ENCODE measurements around the gene ECE1.
"Not testable (repeated sequence)": the region's sequence is repeated elsewhere in the genome, so short reads cannot be mapped to it uniquely, and the experiment has no call there.

ECE1 gene

DNA sequence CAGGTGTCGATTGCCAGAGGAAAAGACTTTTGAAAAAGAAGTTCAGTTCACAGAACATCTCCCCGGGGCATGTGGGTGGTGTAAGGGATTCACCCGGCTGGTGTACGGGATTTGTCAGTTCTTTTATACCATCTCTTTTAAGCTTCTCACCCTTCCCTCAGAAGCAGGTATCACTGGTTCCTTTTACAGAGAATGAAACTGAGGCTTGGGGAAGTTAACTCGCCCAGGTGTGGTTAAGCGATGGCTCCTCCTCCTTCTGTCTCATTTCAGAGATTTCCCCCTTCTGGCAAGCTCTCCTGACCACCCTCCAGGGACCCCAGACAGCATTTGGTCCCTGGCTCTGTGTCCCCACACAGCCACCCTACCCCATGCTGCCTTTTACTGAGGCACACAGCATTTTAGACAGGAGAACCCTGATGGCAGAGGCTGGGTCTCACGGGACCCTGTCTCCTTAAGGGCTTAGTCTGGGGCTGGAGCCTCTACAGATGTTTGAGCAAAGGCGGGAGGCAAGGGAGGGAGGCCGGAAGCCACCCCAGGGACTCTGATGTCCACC is 2.8 kb upstream of the ECE1 start:
- peak in 1 of 2 donors; percentile 9 for DNase-seq (ENCODE audit: low read depth in 2 of 2, low spot score in 1 of 2)

DNA sequence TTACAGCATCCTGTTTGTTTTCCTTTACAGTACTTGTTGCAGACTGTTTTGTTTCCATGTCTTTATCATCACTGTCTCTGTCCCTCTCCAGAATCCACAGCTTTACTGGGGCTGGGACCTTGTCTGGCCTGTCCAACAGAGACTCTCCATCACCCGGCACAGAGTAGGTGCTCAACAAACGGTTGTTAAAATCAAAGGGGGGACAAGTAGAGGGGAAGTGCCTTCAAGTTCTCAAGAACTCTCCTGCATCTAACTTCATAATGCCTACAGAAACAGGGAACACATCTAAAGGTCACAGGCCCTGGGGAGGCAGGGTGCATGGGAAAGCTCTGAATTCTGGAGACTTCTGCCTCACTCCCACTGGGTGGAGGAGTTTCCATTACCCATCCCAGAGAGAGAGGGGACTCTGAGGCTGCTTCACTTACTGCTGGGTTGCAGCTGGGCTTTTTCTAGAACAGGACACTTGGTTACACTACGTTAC is 2.3 kb upstream of the ECE1 start:
- no peak for DNase-seq (ENCODE audit: low read depth in 2 of 2, low spot score in 1 of 2)

GRCh38 chr1:21291964-21292363 is 1.7 kb upstream of the ECE1 start:
- DNase-seq (ENCODE audit: low read depth in 2 of 2, low spot score in 1 of 2): no peak

DNA sequence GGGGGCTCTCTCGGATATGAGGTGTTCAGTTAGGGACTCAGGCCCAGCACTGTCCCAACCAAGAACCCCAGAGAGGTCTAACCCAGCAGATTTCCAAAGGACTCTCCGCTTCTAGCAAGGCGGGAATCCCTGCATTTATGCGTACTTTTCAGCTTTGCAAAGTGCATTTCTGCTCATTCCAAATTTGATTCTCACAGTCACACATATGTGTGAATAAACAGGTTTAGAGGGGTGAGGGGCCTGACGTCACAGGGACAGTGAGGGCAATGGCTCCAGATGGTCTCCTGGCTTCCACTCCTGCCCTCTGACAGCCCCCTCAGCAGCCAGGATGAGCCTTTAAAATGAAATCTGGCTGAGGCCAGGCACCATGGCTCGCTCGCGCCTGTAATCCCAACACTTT is 921 bp upstream of the ECE1 start:
- DNase-seq (ENCODE audit: low read depth in 2 of 2, low spot score in 1 of 2): no peak

DNA sequence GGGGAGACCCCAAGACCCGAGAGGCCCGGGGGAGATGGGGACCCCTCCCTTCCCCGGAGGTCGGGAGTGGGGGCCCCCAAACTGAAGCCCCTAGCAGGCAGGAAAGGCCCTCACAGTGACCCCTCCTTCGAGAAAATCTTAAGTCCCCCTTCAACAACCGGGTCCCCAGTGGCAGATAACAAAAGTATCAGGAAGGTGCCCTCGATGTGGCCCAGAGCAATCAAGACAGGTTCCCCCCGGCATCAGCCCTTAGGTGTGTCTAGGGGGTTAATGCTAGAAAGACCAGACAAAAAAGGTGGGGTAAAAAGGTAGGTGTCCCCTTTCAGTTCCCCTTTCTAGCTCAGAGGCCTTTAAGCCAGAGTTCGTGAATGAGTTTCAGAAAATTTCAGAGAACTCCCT is 282 bp upstream of the ECE1 start:
- no peak for DNase-seq (ENCODE audit: low read depth in 2 of 2, low spot score in 1 of 2)

DNA sequence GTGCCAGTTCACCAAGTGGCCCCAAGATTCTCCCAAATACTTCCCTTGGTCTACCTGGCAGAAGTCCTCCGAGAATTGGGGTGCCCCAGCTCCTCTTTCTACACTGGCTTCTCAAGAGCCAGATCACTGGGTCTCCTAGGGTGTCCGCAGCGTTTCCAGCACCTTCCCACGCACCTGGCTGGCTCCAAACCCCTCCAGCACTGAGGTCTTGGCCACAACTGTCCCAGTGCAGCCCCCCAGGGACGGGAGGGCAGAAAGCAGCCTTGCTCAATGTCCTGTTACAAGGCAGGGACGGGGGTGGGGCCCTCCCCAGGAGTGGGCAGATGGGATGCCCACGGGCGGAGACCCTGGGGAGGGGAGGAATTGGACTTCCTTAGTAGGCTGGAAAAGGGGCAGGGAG is 1.1 kb downstream of the ECE1 start:
- DNase-seq (ENCODE audit: low read depth in 2 of 2, low spot score in 1 of 2): no peak

- no peak for DNase-seq (ENCODE audit: low read depth in 2 of 2, low spot score in 1 of 2)
Observed at GRCh38 chr1:21287905-21288514, 2.3 kb downstream of the ECE1 start.

DNA sequence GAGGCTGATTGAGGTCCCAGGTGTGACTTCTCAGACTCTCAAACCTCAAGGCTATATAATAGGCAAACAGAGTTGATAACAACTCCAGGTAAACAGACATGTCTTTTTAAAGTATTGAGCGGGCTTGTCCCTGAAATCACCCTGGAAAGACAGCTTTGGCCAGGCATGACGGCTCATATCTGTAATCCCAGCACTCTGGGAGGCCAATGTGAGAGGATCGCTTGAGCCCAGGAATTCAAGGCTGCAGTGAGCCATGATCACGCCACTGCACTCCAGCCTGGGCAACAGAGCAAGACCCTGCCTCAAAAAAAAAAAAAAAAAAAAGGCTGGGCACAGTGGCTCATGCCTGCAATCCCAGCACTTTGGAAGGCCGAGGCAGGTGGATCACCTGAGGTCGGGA is 4.9 kb downstream of the ECE1 start:
- not testable (repeated sequence) for DNase-seq (ENCODE audit: low read depth in 2 of 2, low spot score in 1 of 2)

- no peak for DNase-seq (ENCODE audit: low read depth in 2 of 2, low spot score in 1 of 2)
Observed at GRCh38 chr1:21285055-21285372, 5.2 kb downstream of the ECE1 start.

DNA sequence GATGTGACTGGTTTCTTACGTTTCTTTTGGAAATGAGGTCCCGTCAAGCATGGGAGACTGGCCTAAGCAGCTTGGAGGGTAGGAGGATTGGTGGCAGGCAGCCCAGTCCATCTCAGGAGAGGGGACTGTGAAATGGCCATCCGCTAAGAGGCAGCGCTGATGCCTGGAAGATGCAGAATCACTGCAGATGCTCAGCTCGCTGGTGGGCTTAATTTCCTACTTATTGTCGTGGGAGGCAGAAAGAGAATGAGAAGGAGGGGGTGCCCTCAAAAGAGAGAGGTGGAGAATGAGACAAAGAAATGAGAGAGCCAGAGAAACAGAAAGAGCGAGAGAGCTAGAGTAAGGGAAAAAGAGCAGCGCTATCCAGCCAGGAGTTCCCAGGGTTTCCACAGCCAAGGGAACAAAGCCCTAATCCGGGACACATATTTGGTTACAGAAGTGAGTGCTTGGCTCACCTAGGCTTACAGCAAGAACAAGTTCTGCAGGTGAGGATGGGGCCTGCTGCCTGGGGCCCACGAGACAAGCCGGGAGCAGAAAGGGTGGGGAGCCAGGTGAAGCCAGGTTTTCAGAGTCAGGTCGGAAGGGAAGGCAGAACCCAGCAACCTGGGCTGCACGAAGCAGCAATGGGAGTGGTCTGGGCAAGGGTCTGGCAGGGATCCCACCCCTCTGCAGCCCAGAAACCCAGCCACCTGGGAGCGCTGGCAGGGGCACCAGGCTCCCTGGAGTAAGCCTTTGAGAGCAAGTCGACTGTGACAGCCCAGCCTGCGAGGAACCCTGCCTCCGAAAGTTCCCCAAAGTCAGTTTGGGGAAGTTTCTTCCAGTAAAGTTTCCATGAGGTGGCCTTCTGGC is 5.8 kb downstream of the ECE1 start:
- DNase-seq (ENCODE audit: low read depth in 2 of 2, low spot score in 1 of 2): no peak

- no peak for DNase-seq (ENCODE audit: low read depth in 2 of 2, low spot score in 1 of 2)
Observed at GRCh38 chr1:21283524-21283923, 6.7 kb downstream of the ECE1 start.

DNA sequence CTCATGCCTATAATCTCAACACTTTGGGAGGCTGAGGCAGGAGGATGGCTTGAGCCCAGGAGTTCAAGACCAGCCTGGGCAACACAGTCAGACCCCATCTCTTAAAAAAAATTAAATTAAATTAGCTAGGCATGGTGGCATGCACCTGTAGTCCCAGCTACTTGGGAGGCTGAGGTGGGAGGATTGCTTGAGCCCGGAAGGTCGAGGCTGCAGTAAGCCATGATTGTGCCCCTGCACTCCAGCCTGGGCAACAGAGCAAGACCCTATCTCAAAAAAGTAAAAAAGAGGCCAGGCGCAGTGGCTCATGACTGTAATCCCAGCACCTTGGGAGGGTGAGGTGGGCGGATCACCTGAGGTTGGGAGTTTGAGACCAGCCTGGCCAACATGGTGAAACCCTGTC is 8.2 kb downstream of the ECE1 start:
- not testable (repeated sequence) for DNase-seq (ENCODE audit: low read depth in 2 of 2, low spot score in 1 of 2)

GRCh38 chr1:21280482-21280881 is 9.8 kb downstream of the ECE1 start:
- DNase-seq (ENCODE audit: low read depth in 2 of 2, low spot score in 1 of 2): no peak

DNA sequence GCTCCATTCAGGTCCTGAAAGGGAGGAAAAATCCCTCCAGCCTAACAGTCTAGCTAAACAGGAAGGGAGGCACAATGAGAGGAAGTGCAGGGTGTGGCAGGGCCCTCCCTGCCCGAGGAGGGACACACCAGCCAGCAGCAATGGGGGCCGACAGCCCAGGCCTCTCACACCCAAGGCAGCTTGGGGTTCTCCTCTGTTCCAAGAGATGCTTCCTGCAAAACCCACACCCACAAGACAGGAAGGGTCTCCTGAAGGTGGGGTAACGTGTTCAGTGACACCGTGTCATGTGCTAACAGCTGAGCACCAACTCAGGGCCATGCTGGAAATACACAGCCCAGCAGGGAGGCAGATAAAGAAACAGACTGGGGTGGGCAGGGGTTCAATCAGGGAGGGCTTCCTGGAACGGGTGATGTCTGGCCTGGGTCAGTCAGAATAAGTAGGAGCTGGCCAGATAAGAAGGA is 10.2 kb downstream of the ECE1 start:
- DNase-seq (ENCODE audit: low read depth in 2 of 2, low spot score in 1 of 2): no peak

DNA sequence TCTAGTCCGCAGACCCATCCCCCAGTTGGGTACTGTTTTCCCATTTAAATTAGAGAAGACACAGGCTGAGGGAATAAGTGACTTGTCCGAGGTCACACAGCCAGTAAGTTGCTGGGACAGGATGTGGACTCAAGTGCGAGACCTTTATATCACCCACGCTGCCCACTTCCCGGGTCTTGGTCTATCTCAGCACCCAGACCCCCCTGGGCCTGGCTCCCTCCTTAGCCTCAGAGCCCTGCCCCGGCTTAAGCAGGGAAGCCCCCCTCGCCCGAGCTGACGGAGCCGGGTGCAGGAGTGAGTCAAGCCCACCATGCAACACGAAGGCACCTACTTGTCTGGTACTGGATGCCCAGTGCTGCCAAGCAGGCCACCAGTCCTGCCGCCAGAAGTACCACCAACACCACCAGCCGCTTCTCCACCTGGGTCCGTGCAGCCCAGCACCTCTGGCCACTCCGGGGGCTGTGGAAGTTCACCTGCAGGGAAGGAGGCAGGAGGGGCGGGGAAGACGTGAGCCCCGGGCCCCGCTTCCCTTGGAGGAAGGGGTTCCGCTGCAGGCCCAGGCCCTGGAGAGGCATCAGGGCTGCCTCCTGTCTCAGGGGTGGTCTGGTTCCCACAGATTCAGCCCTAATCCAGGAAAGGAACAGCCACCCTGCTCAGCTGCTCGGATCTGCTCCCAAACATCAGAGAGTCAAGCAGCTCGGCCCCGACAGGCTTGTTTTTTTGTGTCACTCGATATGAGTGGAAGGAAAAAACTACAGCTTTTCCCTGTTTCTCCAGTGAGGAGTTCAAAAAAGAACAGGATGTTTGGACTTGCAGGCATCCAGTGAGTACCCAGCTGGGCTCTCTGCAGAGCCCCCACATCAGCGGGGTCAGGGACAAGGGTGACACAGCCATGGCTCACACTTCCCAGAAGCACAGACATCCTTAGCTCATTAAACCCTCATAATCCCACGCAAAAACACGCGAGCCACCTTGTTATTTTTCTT is 11.1 kb downstream of the ECE1 start:
- no peak for DNase-seq (ENCODE audit: low read depth in 2 of 2, low spot score in 1 of 2)

DNA sequence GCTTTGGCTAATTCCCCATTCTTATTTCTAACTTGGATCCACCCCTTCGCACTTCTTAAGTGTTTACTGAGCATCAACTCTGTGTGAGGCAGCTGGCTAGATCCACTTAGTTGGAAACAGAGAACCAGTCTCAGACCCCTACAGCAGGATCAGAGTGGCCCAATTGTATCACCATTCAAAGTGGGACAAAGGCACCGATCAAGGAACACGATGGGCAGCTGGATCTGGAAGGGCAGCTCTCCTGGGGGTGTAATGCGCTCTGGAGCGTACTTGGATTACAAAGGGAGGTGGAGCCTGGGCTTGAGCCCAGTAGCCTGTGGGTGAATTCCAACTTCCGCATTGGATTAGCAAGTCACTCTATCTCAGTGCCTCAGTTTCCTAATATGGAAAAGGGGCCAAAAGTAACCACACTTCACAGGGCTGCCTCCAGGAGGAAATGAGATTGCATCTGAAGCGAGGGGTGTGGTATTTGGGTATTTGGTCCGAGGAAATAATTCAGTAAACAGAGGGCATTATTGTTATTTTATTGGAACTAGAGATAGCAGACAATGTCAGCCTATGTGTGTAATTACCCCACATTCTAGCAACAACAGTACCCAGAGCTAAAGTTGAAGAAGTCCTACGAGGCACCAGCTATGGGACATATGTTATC is 11.9 kb downstream of the ECE1 start:
- DNase-seq (ENCODE audit: low read depth in 2 of 2, low spot score in 1 of 2): no peak

- no peak for DNase-seq (ENCODE audit: low read depth in 2 of 2, low spot score in 1 of 2)
Observed at GRCh38 chr1:21277180-21277579, 13.1 kb downstream of the ECE1 start.

- no peak for DNase-seq (ENCODE audit: low read depth in 2 of 2, low spot score in 1 of 2)
Observed at GRCh38 chr1:21272540-21272939, 17.7 kb downstream of the ECE1 start.

DNA sequence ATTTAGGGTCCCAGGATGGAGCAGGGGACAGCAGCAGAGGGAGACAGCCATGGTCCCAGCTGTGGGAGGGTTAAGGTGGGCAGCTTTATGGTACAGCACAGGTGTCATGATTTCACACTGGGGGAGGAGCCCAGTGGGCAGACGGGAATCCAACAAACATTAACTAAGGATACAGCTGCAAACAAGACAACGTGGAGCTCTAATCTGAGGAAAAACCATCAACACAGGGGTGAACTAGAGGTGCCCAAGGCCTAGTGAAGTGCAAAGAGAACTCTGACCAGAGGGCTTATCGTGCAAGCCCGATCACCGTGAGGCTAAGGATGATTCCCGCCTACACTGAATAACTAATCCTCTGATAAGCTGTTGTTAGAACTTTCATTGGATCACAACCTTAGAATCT is 18.7 kb downstream of the ECE1 start:
- no peak for DNase-seq (ENCODE audit: low read depth in 2 of 2, low spot score in 1 of 2)

DNA sequence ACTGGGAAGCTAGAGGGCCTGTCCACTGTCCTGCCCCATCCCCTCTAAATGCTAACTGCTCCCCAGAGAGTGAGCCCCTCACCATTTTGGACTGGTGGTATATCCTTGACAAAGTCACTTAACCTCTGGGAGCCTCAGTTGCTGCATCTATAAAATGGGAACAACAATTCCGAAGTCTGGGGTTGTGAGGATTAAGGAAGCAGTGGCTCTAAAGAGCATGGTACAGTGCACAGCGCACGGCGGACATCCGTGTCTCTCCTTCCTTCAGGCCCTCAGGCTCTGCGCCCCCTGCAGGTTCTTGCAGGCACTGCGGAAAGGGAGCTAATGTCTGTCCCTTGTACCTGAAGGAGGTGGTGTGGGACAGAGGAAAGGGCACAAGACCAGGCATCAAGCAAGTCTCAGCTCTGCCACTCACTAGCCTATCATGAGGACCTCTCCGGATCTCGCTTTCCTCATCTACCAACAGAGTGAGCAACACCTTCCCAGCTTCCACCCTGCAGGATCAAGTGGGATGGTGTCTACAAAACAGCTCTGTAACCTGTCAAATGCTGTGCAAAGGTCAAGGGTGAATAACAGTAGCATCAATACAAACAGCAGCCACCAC is 20.1 kb downstream of the ECE1 start:
- DNase-seq (ENCODE audit: low read depth in 2 of 2, low spot score in 1 of 2): peak; percentile 58 to 71
